B cell (primary cell): ENCODE results near the gene ADGRV1.

Source experiments
- EZH2 ChIP-seq: IDR thresholded peaks from 2 replicates; pipeline ENCODE4 v1.6.1; 2012; ENCODE audit warnings: borderline replicate concordance, low read depth, mild to moderate bottlenecking, moderate library complexity, low read length; ENCODE audit not compliant: insufficient read depth, poor library complexity, severe bottlenecking
- TF ChIP-seq, protein P1 (sequence below): fragments of 200-600 bp; IDR thresholded peaks from one replicate; pipeline ENCODE4 v1.8.0; 2022; ENCODE audit warnings: antibody characterized with exemption, mild to moderate bottlenecking

DNA sequence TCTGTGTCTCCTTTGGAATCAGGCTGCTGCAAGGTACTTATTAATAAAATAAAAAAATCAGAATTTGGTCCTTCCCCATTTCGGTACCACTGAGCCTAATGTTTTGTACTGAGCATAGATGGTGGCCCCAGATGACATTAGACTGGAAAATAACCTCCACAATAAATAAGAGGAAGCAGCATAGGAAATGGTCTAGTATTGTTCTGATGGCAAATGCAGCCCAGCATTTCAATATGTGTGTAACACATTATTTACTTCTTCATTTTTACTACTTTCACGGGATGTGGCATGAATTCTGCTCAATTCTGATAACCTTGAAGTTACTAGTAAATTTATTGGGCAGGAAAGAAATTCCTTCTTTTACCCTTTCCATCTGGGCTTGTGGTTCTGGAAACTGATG lies 295.6 kb downstream of the ADGRV1 start:
- TF ChIP-seq, protein P1, sequence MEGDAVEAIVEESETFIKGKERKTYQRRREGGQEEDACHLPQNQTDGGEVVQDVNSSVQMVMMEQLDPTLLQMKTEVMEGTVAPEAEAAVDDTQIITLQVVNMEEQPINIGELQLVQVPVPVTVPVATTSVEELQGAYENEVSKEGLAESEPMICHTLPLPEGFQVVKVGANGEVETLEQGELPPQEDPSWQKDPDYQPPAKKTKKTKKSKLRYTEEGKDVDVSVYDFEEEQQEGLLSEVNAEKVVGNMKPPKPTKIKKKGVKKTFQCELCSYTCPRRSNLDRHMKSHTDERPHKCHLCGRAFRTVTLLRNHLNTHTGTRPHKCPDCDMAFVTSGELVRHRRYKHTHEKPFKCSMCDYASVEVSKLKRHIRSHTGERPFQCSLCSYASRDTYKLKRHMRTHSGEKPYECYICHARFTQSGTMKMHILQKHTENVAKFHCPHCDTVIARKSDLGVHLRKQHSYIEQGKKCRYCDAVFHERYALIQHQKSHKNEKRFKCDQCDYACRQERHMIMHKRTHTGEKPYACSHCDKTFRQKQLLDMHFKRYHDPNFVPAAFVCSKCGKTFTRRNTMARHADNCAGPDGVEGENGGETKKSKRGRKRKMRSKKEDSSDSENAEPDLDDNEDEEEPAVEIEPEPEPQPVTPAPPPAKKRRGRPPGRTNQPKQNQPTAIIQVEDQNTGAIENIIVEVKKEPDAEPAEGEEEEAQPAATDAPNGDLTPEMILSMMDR, result no peak
- TF ChIP-seq EZH2, result no peak
